GM21528 (cell line): ENCODE data around the gene WDFY2.
"Not testable (repeated sequence)": the region's sequence is repeated elsewhere in the genome, so short reads cannot be mapped to it uniquely, and the experiment has no call there.

Experiments used
- ATAC-seq: cut with Tn5 transposase; IDR thresholded peaks from one replicate; pipeline ENCODE4 v1.9.1; 2021; ENCODE audit warnings: mild to moderate bottlenecking, moderate library complexity; ENCODE audit not compliant: unreplicated experiment, low FRiP score

Gene WDFY2

DNA sequence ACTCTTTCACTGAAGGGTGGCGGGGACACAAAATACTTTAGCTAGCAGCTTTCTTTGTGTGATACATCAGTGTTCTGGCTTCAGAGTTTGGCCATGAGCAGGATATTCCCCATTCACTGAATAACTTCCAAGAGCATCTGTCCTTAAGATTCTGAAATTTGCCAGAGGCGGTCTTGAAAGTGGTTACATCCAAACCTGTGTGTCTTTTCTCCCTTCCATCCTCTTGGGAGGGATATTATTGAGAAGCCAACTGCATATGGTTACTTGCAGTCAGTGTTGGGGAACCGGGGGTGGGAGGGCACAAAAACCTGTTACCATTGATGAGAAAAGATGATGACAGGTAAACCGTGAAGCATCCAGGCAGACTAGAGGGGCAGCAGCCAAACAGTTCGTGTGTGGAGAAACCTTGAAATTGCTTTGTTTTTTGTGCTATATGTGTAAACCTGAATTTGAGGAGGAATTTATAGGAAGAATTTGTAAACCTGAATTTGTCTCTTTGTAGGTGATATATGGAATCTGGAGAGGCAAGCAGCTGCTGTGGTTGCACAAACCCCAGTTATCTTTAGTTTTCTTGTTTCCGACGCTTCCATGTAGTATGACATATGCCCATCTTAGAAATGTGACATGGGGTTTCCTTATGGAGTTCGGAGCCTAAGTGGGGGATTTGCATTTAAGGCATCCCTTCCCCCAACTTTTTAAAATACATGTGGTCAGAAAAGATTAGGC is 104.8 kb downstream of the WDFY2 start:
- no peak for ATAC-seq

DNA sequence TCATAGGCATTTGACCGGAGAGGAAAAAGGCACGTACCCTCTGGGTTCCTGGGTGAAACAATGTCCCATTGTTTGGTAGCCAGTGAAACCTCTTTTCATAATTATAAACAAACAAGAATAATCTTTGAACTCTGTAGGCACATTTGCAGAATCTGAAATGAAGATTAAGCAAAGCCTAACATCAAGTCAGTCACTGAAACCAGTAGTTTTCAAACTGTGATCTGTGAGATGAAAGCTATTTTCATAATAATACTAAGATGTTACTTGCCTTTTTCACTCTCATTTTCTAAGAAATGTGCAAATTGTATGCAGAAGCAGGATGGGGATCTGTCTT is 105.4 kb downstream of the WDFY2 start:
- ATAC-seq = no peak

DNA sequence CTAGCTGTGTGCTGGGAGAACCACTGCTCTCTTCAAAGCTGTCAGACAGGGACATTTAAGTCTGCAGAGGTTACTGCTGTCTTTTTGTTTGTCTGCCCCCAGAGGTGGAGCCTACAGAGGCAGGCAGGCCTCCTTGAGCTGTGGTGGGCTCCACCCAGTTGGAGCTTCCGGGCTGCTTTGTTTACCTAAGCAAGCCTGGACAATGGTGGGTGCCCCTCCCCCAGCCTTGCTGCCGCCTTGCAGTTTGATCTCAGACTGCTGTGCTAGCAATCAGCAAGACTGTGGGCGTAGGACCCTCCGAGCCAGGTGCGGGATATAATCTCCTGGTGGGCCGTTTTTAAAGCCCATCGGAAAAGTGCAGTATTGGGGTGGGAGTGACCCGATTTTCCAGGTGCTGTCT is 111.4 kb downstream of the WDFY2 start:
- not testable (repeated sequence) for ATAC-seq

DNA sequence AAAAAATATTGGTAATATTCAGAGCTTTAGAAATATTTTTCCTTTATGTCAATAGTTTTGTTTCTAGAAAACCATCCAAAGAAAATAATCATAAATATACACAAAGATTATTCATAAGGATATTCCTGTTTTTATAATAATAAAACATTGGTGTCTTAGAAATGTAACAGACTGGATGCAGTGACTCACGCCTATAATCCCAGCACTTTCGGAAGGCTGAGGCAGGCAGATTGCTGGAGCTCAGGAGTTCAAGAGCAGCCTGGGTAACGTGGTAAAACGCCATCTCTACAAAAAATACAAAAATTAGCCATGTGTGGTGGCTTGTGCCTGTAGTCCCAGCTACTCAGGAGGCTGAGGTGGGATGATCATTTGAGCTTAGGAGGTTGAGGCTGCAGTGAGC is 112.9 kb downstream of the WDFY2 start:
- ATAC-seq = no peak

DNA sequence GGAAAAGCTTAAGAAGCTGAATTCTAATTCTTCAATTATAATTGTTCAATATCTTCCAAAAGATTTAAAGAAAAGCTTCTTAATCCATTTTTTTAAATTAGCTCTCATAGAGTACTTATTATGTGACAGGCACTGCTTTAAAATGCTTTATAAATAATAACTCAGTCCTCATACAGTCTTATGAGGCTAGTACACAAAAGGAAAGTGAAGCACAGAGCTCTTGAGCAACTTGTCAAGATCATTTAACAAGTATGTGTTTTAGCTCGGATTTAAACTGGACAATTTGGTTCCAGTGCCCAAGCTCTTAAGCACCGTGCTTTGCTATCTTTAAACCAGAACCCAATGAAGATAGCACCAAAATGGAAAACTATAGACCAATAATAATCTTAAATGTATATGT is 113.6 kb downstream of the WDFY2 start:
- ATAC-seq = no peak

DNA sequence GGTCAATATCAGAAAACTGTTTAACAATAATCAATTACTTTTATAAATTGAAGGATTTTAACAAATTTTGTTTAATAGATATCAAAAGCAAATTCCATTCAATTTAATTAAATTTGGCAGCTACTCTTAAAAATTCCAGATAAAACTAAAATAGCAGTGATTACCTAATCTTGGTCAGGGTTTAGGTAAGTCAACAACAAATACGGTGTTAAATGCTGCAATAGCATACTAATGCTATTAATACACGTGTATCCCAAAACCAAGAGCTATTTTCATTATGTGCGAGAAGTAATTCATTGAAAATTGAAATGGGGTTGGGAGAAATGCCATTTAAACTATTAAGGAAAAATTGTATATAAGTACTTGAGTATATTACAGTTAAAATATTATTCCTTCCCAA is 114.1 kb downstream of the WDFY2 start:
- ATAC-seq = no peak

DNA sequence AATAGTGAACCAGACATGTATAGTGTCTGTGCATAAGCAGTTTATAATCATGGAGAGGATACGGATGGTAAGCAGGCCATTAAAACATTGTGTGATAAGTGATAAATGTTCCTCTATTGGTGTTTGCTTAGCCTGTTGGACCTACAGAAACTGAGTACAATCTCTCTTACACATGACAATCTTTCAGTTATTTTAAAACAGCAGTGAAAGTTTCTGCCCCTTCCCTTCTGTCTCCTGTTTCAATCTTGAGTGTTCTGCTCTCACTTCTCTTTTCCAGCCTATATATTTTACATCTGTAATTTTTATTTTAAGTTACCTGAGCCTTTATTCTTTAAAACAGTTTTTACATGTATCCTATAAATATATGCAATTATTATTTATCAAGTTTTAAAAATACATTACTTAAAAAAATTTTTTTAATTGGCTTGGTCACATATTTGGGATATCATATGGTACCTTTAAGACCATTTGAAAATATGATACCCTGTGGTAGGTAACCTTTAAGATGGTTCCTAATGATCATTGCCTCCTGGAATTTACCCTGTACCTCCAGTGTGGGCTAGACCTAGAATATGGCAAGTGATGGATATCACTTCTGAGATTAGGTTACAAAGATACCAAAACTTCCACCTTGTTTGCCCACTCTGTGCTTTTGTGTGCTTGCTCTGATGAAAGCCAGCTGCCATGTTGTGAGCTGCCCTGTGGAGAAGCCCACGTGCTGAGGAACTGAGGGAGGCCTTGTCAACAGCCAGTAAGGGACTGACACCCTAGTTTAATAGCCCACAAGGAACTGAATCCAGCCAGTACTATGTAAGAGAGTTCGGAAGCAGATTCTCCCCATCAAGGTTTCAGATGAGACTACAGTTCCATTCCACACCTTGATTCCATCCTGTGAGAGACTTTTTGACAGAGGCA is 120.4 kb downstream of the WDFY2 start:
- ATAC-seq = peak; percentile 91

DNA sequence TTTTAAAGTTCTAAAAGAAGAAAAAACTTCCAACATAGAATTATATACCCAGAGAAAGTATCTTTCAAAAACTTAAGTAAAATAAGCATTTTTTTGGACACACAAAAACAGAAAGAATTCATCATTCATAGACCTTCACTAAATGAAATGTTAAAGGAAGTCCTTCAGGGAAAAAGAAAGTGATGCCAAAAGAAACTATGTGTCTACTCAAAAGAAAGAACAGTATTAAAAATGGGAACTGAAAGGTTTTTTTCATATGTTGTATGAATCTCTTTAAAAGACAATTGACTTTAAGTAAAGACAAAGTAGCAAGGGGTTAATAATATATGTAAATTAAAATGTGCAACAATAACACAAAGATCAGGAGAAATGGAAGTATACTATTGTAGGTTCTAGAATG is 123.2 kb downstream of the WDFY2 start:
- ATAC-seq = no peak

DNA sequence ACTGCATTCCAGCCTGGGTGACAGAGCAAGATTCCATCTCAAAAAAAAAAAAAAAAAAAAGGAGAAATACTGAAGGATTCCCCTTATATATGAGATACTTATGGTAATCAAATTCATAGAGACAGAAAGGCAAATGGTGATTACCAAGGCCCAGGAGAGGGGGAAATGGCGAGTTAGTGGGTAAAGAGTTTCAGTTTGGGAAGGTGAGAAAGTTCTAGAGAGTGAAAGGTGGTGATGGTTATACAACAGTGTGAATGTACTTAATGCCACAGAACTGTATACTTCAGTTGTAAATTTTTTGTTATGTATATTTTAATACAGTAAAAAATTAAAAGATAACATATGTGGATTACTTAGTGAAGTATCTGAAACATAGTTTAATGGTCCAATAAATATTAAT is 129.5 kb downstream of the WDFY2 start:
- no peak for ATAC-seq

DNA sequence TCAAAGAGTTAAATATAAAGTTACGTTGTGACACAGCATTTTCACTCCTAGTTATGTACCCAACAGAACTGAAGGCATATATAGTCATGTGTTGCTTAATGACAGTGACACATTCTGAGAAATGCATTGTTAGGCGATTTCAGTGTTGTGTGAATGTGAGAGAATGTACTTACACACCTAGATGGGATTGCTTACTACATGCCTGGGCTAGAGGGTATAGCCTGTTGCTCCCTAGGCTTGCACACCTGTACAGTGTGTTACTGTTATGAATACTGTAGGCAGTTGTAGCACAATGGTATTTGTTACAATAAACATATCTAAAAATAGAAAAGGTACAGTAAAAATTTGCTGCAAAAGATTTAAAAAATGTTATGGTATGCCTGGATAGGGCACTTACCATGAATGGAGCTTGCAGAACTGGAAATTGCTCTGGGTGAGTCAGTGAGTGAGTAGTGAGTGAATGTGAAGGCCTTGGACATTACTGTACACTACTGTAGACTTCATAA is 130.5 kb downstream of the WDFY2 start:
- ATAC-seq = peak; percentile 60

DNA sequence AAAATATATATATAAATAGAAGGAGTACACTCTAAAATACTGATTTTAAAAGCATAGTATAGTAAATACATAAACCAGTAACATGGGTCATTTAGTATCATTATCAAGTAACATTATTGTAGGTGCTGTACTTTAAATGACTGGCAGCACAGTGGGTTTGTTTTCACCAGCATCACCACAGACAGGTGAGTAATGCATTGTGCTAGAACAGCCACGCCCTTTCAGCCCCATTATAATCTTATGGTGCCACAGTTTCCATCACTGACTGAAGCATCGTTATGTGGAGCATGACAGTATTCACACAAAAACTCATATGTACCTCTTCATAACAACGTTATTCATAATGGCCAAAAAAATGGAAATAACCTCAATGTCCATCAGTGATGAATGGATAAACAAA is 131.4 kb downstream of the WDFY2 start:
- ATAC-seq = no peak

DNA sequence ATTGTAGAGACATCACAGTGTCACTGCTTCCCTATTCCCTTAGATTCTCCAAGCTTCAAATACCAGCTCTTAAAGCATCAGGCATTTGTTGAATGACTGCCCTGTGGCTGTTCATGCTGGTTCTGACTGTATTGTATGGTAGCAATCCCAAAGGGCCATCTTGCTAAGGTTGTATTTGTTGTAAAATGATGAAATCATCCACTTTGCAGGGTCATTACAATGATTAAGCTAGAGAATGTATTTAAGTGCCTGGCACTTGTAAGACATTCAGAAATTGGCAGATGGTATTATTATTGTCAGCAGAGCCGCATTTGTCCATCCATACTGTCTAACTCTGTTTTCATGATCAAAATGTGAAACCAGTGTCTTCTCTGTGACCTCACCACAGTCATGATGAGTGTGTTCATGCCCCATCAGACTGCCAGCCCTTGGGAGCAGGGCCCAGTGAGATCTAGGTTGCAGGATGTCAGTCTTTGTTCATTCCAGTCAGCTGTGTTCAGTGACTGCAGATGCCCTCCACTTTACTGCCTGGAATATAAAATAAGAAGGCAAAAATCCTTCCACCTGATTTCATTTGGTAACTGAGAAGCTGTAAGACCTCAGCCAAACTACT is 133.6 kb downstream of the WDFY2 start:
- no peak for ATAC-seq

DNA sequence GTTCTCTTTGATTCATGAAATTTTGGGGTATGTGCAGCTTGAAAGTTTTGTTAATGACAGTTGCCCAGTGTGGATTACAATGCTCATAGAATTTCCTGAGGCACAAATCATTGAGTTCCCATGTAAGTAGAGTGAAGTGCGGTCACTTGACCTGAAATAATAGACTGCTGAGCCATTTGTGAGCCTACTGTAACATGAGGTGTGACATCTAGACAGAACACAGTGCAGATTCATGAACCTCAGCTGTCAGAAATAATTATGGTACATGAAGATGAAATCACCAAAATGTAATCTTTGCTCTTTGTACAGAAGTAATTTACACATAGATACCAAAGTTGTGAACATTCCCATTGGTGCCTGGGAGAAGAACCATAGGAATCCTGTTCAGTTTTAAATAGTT is 135.1 kb downstream of the WDFY2 start:
- no peak for ATAC-seq

DNA sequence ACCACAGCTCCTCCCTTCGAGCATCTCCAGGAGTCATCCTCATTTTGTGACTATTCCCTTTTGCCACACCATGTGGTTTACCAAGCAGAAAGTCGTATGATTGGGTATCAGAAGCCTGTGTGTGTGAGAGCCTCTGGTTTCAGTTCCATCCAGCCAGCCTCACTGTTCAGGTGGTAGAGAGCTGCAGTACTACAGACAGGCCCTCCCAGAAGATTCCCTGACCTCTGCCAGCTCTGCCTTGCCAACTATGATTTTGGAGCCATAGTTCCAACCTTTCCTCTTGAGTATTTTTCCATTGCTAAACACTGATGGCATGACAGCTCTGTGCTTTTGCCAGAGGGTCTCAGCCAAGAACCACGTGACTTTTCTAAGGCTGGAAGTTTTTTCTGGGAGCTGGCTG is 137.2 kb downstream of the WDFY2 start:
- peak; percentile 80 for ATAC-seq

DNA sequence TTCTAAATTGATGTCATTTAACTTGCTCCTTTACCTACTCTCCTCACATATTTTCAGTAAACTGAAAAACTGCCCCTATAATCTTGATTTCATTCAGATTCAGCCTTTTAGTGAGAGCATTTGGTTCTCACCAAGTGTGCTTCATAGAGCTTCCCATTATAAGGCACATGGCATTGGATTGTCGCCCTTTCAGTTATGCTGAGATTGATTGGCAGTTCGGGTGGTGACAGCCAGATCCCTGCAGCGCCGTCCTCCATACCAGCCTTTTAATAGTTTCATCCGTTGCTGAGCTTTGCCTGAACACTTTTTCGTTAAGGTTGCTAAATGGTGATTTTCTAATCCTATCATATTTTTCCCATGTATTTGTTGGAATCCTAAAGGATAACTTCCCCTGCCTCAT is 139.3 kb downstream of the WDFY2 start:
- no peak for ATAC-seq

DNA sequence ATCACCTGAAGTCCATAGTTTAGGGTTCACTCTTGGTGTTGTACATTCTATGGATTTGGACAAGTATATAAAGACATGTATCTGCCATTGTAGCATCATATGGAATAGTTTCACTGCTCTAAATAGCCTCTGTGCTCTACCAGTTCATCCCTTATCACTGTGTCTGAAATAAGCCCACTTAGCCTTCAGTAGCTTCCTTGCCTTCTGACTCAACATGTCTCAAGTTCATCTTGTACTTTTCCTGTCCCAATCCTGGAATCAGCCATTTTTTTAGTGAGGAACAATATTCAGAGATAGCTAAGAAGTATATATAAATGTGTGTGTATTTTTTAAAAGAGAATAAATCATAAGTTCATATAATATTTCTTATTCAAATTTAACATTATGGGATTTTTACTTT is 140.5 kb downstream of the WDFY2 start:
- no peak for ATAC-seq

DNA sequence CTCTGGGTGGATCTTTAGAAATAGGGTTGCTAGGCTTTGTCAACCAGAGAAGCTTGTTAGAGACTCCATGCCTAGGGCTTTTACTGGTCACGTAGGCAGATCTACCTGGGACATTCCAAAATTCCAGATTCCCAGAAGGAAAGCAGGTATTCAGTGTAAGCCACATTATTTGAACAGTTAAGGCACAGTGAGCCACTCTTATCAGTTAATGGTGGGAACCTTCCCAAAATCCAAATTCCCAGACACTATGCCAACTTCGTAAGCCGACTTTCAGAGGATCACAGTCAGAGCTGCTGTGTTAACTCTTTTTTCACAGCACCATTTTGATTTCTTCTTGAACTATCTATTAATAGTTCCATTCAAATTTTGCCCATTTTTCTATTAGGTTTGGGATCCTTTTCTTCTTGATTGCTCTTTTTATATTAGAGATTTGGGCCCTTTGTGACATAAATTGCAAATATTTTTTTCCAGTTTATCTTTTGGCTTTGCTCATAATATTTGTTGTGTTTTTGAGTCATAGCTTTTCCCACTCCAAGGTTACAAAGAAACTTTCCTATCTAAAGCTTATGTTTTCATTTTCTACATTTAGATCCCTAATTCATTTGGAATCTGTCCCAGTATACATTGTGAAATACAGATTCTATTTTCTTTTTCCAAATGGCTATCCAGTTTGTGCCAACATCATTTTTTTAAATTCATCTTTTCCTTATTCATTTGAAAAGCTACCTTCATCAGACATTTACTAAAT is 142.4 kb downstream of the WDFY2 start:
- no peak for ATAC-seq

DNA sequence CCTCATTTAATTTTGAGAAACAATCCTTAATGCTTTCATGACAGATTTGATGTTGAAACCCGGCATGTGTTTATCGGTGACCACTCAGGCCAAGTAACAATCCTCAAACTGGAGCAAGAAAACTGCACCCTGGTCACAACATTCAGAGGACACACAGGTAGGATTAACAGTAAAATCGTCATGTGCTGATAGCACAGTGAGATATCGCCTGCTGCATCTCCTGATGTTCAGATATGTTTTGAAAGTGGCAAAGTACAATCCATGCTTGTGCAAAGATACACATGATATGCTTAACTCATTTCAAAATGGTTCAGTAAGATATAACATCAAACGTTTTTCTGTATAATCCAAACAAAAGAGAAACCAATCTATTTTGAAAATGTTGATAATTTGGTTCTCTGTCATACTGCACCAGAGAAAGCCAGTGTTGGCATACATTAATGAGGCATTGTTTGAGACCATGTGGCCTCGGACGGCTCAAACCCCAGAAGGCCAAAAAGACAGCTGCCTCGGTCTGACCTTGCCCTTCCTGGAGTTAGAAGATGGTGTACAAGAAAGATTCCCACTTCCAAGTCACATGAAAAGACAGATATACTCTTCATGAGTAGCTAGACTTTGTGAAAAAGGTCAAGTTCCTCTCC is 143.5 kb downstream of the WDFY2 start:
- no peak for ATAC-seq

DNA sequence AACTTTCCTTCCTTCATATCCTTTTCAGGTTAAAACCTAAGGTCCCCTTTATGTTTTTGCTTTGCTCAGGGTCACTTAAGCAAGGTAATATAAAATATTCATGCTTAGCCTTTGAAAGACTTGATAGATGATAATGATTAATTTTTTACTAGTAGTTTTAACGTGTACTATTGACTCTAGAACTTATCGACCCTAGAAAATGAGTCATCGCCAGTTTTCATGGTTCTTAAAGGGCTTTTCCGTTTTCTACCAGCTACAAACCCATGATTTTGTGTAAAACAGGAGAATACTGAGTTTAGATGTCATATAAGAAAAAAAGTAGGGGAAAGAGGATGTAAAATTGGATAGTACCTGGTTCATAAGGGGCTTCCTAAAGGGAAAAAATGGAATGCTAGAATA is 144.0 kb downstream of the WDFY2 start:
- ATAC-seq = no peak

DNA sequence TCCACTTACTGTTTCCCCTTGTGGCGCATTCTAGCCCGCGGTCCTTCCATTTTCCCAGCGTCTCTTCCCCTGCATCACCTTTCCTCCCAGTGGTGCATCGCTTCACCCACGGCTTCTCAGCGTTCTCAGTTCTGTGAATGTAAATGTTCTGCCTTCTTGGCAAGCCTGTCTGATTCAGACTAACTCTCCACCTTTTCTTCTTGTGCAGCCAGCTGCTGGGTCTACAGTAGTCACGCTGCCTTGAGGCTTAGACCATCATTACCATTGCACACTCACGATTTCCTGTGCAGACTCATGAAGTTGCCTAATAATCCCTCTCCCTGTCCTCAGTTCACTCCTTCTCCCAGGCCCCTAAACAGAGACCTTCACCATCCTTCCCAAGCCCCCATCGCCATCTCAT is 144.7 kb downstream of the WDFY2 start:
- no peak for ATAC-seq
